C4-2B (cell line): ENCODE results near the gene SLC25A31.

Source experiments
- CTCF ChIP-seq: fragments of 450-650 bp; conservative IDR thresholded peaks from 2 replicates; pipeline ENCODE4 v1.5.1; 2017; ENCODE audit warnings: mild to moderate bottlenecking
- ZFX ChIP-seq: fragments of 450-650 bp; IDR thresholded peaks from 2 replicates; pipeline ENCODE4 v1.6.1; 2017

- TF ChIP-seq CTCF, result no peak
- no peak for TF ChIP-seq ZFX
Measured at GRCh38 chr4:127771535-127772275, 41.5 kb downstream of the SLC25A31 start.
